Measurements from ENCODE around the gene SCN5A.

DNA sequence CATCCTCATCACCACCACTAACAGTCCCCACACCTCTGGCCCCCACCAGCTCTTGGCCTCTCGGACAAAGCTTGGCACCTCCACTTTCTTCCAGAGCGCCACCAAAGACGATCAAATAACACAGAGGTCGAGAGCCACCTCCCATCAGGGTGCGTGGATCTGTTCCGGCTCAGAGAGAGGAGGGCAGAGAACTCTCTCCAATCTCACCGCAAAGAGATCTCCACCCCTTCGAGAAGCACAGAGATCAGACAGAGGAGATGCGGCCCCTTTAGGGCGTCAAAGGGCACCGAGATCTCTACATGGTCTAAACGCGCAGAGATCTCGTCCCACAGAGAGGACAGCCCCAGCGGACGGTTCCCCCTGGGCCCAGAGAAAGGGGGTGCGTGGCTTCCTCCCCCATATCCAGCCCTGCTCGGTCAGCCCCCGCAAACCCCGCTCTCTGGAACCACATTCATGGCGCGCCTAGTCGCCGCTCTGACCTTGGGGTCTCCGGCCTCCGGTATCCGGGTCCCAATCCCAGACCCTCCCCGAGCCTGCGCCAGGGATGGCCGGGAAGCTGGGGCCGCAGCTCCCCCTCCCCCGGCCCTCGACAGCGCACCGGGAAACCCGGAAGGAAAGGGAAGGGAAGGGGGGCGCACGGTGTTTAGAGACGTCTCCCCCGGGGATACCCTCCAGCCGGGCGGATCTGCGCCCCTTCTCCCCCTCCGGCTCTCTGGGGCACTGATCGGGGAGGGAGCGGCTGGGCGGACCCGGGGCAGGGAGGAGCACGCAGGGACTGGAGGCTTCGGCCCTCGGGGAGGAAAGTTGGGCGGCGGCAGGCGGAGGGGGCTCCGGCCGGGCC is 608 bp downstream of the SCN5A start:
- no peak for TF ChIP-seq POLR2A (IDR thresholded peaks at IDR 0.05)
- TF ChIP-seq CTCF (IDR thresholded peaks at IDR 0.05), result no peak
- no peak for TF ChIP-seq POLR2AphosphoS5 (IDR thresholded peaks at IDR 0.05)
- TF ChIP-seq EP300 (IDR thresholded peaks at IDR 0.05), result no peak
